Osteoblast (primary cell): ENCODE data around the gene KIF6. TPM values are rescaled to one million over a fixed set of nuclear protein-coding genes. Genes with fewer than 3 reads are reported as not detected.

ENCODE experiments used
- DNase-seq: peaks from one replicate; pipeline ENCODE4 v3.0.0; 2011; ENCODE audit warnings: low spot score, mixed read lengths; ENCODE audit not compliant: insufficient read length; ENCODE audit errors: missing footprints
- H2AFZ ChIP-seq: 2 replicates; pipeline ENCODE4 v1.6.0; 2011; ENCODE audit warnings: mild to moderate bottlenecking, low read length
- H3K27ac ChIP-seq: 2 replicates; pipeline ENCODE4 v1.5.1; 2011; ENCODE audit warnings: mild to moderate bottlenecking, low read depth, low read length, moderate library complexity
- H3K27me3 ChIP-seq: 2 replicates; pipeline ENCODE4 v1.6.0; 2012; ENCODE audit warnings: mild to moderate bottlenecking, control low read depth, inconsistent platforms, low read length, moderate library complexity; ENCODE audit not compliant: insufficient read depth
- H3K36me3 ChIP-seq: 2 replicates; pipeline ENCODE4 v1.5.1; 2011; ENCODE audit warnings: mild to moderate bottlenecking, low read length, control low read depth, moderate library complexity; ENCODE audit not compliant: insufficient read depth
- H3K4me1 ChIP-seq: 2 replicates; pipeline ENCODE4 v1.5.1; 2011; ENCODE audit warnings: mild to moderate bottlenecking, low read length, control low read depth, moderate library complexity; ENCODE audit not compliant: insufficient read depth
- H3K4me2 ChIP-seq: 2 replicates; pipeline ENCODE4 v1.6.0; 2011; ENCODE audit warnings: mild to moderate bottlenecking, low read length; ENCODE audit not compliant: insufficient read depth
- H3K4me3 ChIP-seq: fragments of 200-600 bp; sonication (generic); 3 replicates; pipeline ENCODE4 v1.5.1; 2012; ENCODE audit warnings: mild to moderate bottlenecking, low read length, inconsistent platforms; ENCODE audit not compliant: insufficient read depth
- H3K79me2 ChIP-seq: 2 replicates; pipeline ENCODE4 v1.6.0; 2012; ENCODE audit warnings: mild to moderate bottlenecking, low read length, control low read depth, inconsistent platforms; ENCODE audit not compliant: insufficient read depth
- H3K9me3 ChIP-seq: 2 replicates; pipeline ENCODE4 v1.5.1; 2011; ENCODE audit warnings: low read depth, low read length, control low read depth
- H4K20me1 ChIP-seq: 2 replicates; pipeline ENCODE4 v1.6.0; 2012; ENCODE audit warnings: mild to moderate bottlenecking, low read length, control low read depth; ENCODE audit not compliant: insufficient read depth
- total RNA-seq: library from RNA; depleted of rRNA; stranded (reverse); fragments of >200 nt; gene quantifications from 2 replicates; pipeline ENCODE4 v1.2.3, GENCODE V29; 2012
- TF ChIP-seq, protein P1 (sequence below): IDR thresholded peaks from 2 replicates; pipeline ENCODE4 v1.5.1; 2011; ENCODE audit warnings: mild to moderate bottlenecking, low read depth, low read length, moderate library complexity; ENCODE audit errors: extremely low read depth

The KIF6 gene
- total RNA-seq, 1 donor = 1.4 TPM

DNA sequence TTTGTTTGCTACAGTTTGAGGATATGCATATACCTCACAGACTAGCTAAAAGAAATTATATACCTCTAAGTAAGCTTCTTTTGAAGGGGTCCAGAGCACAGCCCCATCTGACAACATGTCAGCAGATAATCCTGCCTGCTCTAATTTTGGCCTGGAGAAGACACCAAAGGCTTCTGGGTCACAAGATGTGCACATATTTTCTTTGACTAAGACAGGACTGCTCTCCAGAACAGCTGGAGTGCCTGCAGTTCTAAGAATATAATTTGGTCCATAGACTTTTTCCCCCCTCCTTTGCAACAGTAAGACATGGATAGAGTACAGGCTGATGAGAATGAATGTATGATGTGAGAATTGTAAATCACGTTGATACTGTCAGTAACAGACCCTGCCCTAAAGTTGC is 294.8 kb downstream of the KIF6 start:
- Histone ChIP-seq H3K27ac (no peak overlapping the region), H3K4me3 (no peak overlapping the region), H3K36me3 (no peaks in the 10 kb centered on the region), H2AFZ (no peak overlapping the region), H3K27me3 (no peaks in the 10 kb centered on the region), H3K9me3 (no peaks in the 10 kb centered on the region), H4K20me1 (no peaks in the 10 kb centered on the region), H3K4me2 (no peak overlapping the region), H3K4me1 (peaks cover 8% of the 10 kb centered on the region), H3K79me2 (no peaks in the 10 kb centered on the region)
- TF ChIP-seq, protein P1, sequence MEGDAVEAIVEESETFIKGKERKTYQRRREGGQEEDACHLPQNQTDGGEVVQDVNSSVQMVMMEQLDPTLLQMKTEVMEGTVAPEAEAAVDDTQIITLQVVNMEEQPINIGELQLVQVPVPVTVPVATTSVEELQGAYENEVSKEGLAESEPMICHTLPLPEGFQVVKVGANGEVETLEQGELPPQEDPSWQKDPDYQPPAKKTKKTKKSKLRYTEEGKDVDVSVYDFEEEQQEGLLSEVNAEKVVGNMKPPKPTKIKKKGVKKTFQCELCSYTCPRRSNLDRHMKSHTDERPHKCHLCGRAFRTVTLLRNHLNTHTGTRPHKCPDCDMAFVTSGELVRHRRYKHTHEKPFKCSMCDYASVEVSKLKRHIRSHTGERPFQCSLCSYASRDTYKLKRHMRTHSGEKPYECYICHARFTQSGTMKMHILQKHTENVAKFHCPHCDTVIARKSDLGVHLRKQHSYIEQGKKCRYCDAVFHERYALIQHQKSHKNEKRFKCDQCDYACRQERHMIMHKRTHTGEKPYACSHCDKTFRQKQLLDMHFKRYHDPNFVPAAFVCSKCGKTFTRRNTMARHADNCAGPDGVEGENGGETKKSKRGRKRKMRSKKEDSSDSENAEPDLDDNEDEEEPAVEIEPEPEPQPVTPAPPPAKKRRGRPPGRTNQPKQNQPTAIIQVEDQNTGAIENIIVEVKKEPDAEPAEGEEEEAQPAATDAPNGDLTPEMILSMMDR = no peak
- no peak for DNase-seq

DNA sequence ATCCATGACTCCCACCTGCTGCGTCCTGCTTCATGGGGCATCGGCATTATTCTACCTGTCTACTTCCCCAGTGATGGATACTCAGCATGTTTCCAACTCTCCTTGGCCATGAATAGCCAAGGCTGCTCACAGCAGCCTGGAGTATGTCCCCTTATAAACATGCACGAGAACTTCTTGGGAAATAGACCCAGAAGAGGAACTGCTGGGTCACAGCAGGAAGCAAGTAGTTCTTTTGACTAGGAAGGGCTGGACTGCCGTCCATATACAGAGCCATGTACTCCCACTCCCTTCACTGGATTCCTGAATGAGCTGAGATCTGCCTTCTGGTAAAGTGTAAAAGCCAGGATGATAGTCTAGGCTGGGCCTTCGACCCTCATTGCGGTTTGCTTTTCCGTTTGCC is 296.4 kb downstream of the KIF6 start:
- DNase-seq = no peak
- Histone ChIP-seq H3K9me3 (no peaks in the 10 kb centered on the region), H2AFZ (no peak overlapping the region), H3K4me1 (peaks cover 10% of the 10 kb centered on the region), H3K36me3 (no peaks in the 10 kb centered on the region), H3K79me2 (no peaks in the 10 kb centered on the region), H4K20me1 (no peaks in the 10 kb centered on the region), H3K4me3 (no peak overlapping the region), H3K4me2 (no peak overlapping the region), H3K27ac (no peak overlapping the region), H3K27me3 (no peaks in the 10 kb centered on the region)
- TF ChIP-seq, protein P1 = no peak

DNA sequence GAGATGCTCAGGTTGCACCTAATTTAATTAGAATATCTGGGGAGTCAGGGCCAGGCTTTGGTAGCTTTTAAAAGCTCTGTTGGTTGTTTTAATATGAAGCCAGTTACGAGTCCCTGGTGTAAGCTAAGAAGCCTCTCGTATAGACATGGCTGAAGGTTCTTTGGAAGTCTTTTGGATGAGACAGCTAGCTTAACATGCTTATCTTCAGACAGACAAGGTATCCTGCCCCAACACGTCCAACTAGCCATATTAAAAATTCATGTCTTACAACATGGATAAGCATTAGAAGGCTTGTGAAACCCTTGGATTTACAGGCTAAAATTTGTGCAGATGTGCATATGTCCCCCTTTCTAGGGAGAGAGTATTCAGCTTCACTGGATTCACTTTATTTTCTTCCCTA is 297.1 kb downstream of the KIF6 start:
- TF ChIP-seq, protein P1 = no peak
- Histone ChIP-seq H3K4me2 (no peak overlapping the region), H3K9me3 (no peaks in the 10 kb centered on the region), H3K27me3 (no peaks in the 10 kb centered on the region), H3K36me3 (no peaks in the 10 kb centered on the region), H2AFZ (no peak overlapping the region), H3K4me3 (no peak overlapping the region), H3K27ac (no peak overlapping the region), H4K20me1 (no peaks in the 10 kb centered on the region), H3K4me1 (peaks cover 10% of the 10 kb centered on the region), H3K79me2 (no peaks in the 10 kb centered on the region)
- DNase-seq = no peak

DNA sequence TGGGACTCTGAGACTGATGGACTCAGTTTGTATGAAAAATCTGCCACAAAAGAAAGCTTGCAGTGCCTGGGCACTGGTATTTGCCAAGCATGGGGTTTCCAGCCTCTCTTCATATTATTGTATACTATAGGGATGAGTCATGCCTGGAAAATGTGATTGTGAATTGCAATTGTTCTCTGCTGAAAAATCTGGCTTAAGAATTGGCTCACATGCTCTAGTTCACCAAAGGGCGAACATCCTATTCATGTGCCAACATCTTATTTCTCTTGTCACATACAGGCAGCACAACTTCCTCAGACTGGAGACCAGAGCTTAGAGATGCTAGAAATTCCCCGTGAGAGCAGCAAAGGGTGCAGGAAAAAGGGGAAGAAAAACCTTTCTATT is 299.1 kb downstream of the KIF6 start:
- H3K4me3 ChIP-seq = no peak overlapping the region

More for the DNA sequence above, 299.1 kb downstream of the KIF6 start:
- TF ChIP-seq, protein P1 = no peak
- Histone ChIP-seq H3K4me2 (peak overlapping the region; percentile 34), H3K4me1 (peaks cover 10% of the 10 kb centered on the region), H2AFZ (no peak overlapping the region), H3K27ac (peak overlapping the region; percentile 43), H3K9me3 (no peaks in the 10 kb centered on the region), H3K79me2 (no peaks in the 10 kb centered on the region), H3K27me3 (no peaks in the 10 kb centered on the region), H3K36me3 (no peaks in the 10 kb centered on the region), H4K20me1 (no peaks in the 10 kb centered on the region)
- peak; percentile 79 for DNase-seq
